B cell (primary cell): ENCODE results near the gene CACNA2D3. TPM values are rescaled to one million over a fixed set of nuclear protein-coding genes. Genes with fewer than 3 reads are reported as not detected.

Experiments
- ATAC-seq: fragments of 200-7000 bp; cut with Tn5 transposase; one replicate; pipeline ENCODE4 v1.10.0; 2021; ENCODE audit warnings: low read depth, mild to moderate bottlenecking, moderate number of reproducible peaks, moderate library complexity
- CTCF ChIA-PET: fragments of 350-600 bp; sonication (Branson Sonifier 250); formaldehyde crosslinking; loops from one replicate; lab custom pipeline; 2021; ENCODE audit warnings: antibody characterized with exemption, inconsistent platforms; lab: Charles Lee
- POLR2A ChIA-PET: fragments of 350-600 bp; sonication (Branson Sonifier 250); formaldehyde crosslinking; loops from one replicate; lab custom pipeline; 2021; ENCODE audit warnings: antibody characterized with exemption; lab: Charles Lee
- DNase-seq: peaks from one replicate; pipeline ENCODE4 v3.0.0; 2013
- H2AFZ ChIP-seq: 2 replicates; pipeline ENCODE4 v1.6.1; 2012; ENCODE audit warnings: mild to moderate bottlenecking, low read depth, low read length; ENCODE audit not compliant: insufficient read depth, poor library complexity, severe bottlenecking
- H3K27ac ChIP-seq, 2 donors: 1 replicate in 1 of 2; 2 replicates in 1 of 2; pipeline ENCODE4 v1.5.1; 2012 to 2013; ENCODE audit warnings: low read length in 2 of 2, mild to moderate bottlenecking in 2 of 2, moderate library complexity in 1 of 2
- H3K27me3 ChIP-seq, 4 experiments: fragments of 200-600 bp in 1 of 4; sonication (generic) in 1 of 4; replicated peaks in 1 of 4; 1 replicate in 2 of 4; 2 replicates in 2 of 4; pipeline versions ENCODE4 v1.6.1 to v1.7.0; 2013 to 2016; ENCODE audit warnings: low read length in 3 of 4, mild to moderate bottlenecking in 2 of 4, mixed read lengths in 1 of 4, moderate library complexity in 1 of 4; ENCODE audit not compliant: insufficient read depth in 4 of 4, control insufficient read depth in 3 of 4; ENCODE audit errors: control extremely low read depth in 1 of 4
- H3K36me3 ChIP-seq, 2 experiments: replicated peaks in 1 of 2; 1 replicate in 1 of 2; 2 replicates in 1 of 2; pipeline versions ENCODE4 v1.6.1 to v1.7.1; 2013; ENCODE audit warnings: low read length in 1 of 2; ENCODE audit not compliant: insufficient read depth in 2 of 2, control insufficient read depth in 1 of 2; ENCODE audit errors: control extremely low read depth in 1 of 2, extremely low read depth in 1 of 2
- H3K4me1 ChIP-seq, 2 donors: fragments of 200-600 bp in 1 of 2; sonication (generic) in 1 of 2; 1 replicate in 1 of 2; 2 replicates in 1 of 2; pipeline versions ENCODE4 v1.5.1 to v1.6.1; 2013 to 2017; ENCODE audit warnings: low read length in 2 of 2; ENCODE audit not compliant: control insufficient read depth in 2 of 2, insufficient read depth in 2 of 2
- H3K4me2 ChIP-seq: replicated peaks from 2 replicates; pipeline ENCODE3; 2012; ENCODE audit warnings: mild to moderate bottlenecking, low read depth, low read length; ENCODE audit not compliant: poor library complexity, severe bottlenecking
- H3K4me3 ChIP-seq, 5 experiments: fragments of 200-600 bp in 1 of 5; sonication (generic) in 1 of 5; 1 replicate in 3 of 5; 2 replicates in 2 of 5; pipeline versions ENCODE4 v1.5.1 to v1.7.0; 2011 to 2016; ENCODE audit warnings: low read length in 4 of 5, mild to moderate bottlenecking in 4 of 5, low read depth in 2 of 5, control low read depth in 1 of 5, moderate library complexity in 1 of 5; ENCODE audit not compliant: insufficient read depth in 1 of 5; ENCODE audit errors: control extremely low read depth in 1 of 5, extremely low read depth in 1 of 5
- H3K79me2 ChIP-seq: fragments of 200-600 bp; sonication (generic); one replicate; pipeline ENCODE4 v1.6.0; 2016; ENCODE audit warnings: low read length; ENCODE audit not compliant: control insufficient read depth, insufficient read depth
- H3K9ac ChIP-seq: fragments of 200-600 bp; sonication (generic); 2 replicates; pipeline ENCODE4 v1.6.1; 2017; ENCODE audit warnings: mild to moderate bottlenecking, low read length, moderate library complexity
- H3K9me3 ChIP-seq, 3 donors: one replicate each; pipeline versions ENCODE4 v1.6.1 to v1.7.1; 2013; ENCODE audit warnings: low read length in 2 of 3; ENCODE audit not compliant: control insufficient read depth in 2 of 3, insufficient read depth in 1 of 3; ENCODE audit errors: control extremely low read depth in 1 of 3
- H4K20me1 ChIP-seq: 2 replicates; pipeline ENCODE4 v1.6.0; 2012; ENCODE audit warnings: mild to moderate bottlenecking, low read length; ENCODE audit not compliant: insufficient read depth, control insufficient read depth, poor library complexity, severe bottlenecking
- H3K27ac Mint-ChIP-seq: one replicate; pipeline ENCODE4 v1.8.0; 2021; ENCODE audit warnings: mixed read lengths
- H3K27me3 Mint-ChIP-seq: one replicate; pipeline ENCODE4 v1.8.0; 2021; ENCODE audit warnings: mixed read lengths
- H3K4me1 Mint-ChIP-seq: one replicate; pipeline ENCODE4 v1.8.0; 2021; ENCODE audit warnings: mixed read lengths
- H3K4me3 Mint-ChIP-seq: one replicate; pipeline ENCODE4 v1.8.0; 2021; ENCODE audit warnings: mixed read lengths
- H3K9me3 Mint-ChIP-seq: one replicate; pipeline ENCODE4 v1.8.0; 2022; ENCODE audit warnings: mixed read lengths; ENCODE audit not compliant: insufficient read depth
- CTCF ChIP-seq: fragments of 200-600 bp; IDR thresholded peaks from one replicate; pipeline ENCODE4 v1.8.0; 2022; ENCODE audit warnings: antibody characterized with exemption, mild to moderate bottlenecking
- EZH2 ChIP-seq: IDR thresholded peaks from 2 replicates; pipeline ENCODE4 v1.6.1; 2012; ENCODE audit warnings: borderline replicate concordance, low read depth, mild to moderate bottlenecking, moderate library complexity, low read length; ENCODE audit not compliant: insufficient read depth, poor library complexity, severe bottlenecking
- WGBS: methylation state at CpG from one replicate; pipeline ENCODE4 v1.1.5; 2013; ENCODE audit warnings: missing lambda C conversion rate; ENCODE audit not compliant: insufficient coverage; 5-methylcytosine and 5-hydroxymethylcytosine counted together
- intact Hi-C: fragments of 100-400 bp; cut with micrococcal nuclease; formaldehyde crosslinking; loops from one replicate; pipeline ENCODE4 v1.10.0; 2022
- polyA plus RNA-seq: library from polyadenylated mRNA; depleted of rRNA; stranded (reverse); fragments of >200 nt; gene quantifications from 2 replicates; pipeline ENCODE4 v1.2.3, GENCODE V29; 2012
- total RNA-seq, 2 donors: library from RNA; stranded (reverse); fragments of 120-200 nt in 1 of 2; gene quantifications; 1 replicate in 1 of 2; 2 replicates in 1 of 2; pipeline versions ENCODE4 v1.2.3 to v1.2.4, GENCODE V29; 2013 to 2022

CACNA2D3 gene
- total and polyA plus RNA-seq, 2 donors (not counting 1 experiment from before 2014, with no cell fraction given), result not detected

- ChIA-PET CTCF (no interaction called here), POLR2A (no interaction called here)
- Histone ChIP-seq H2AFZ (no peak overlapping the region), H3K27me3 (no peaks in the 10 kb centered on the region), H3K4me3 (no peak overlapping the region), H3K4me2 (no peak overlapping the region), H3K4me1 (no peaks in the 10 kb centered on the region), H4K20me1 (no peaks in the 10 kb centered on the region), H3K79me2 (no peaks in the 10 kb centered on the region), H3K9ac (no peak overlapping the region), H3K27ac (no peak overlapping the region), H3K9me3 (peaks cover 0 to 16% (median 0%) of the 10 kb centered on the region in 3 donors), H3K36me3 (no peaks in the 10 kb centered on the region)
- intact Hi-C loops, result no loop called here
- WGBS, result no CpG with 5 or more reads among the region's 2 CpGs
- no peak for ATAC-seq
- no peak for DNase-seq
- no peaks in the 10 kb centered on the region for H3K4me1 Mint-ChIP-seq
- H3K27ac Mint-ChIP-seq, result no peak overlapping the region
- no peaks in the 10 kb centered on the region for H3K27me3 Mint-ChIP-seq
- TF ChIP-seq CTCF, result no peak
- H3K4me3 Mint-ChIP-seq, result no peak overlapping the region
- peaks cover 2% of the 10 kb centered on the region for H3K9me3 Mint-ChIP-seq
These were observed 391.7 kb downstream of the CACNA2D3 start for GRCh38 chr3:54514006-54514405.

GRCh38 chr3:54514416-54514815 is 392.1 kb downstream of the CACNA2D3 start:
- no peaks in the 10 kb centered on the region for H4K20me1 ChIP-seq
- DNase-seq (no peak), ATAC-seq (no peak)
- no peaks in the 10 kb centered on the region for H3K27me3 Mint-ChIP-seq
- 86% methylated on average over 6 of the region's 6 CpGs for WGBS
- no peak overlapping the region for H2AFZ ChIP-seq
- H3K4me3 Mint-ChIP-seq, result no peak overlapping the region
- peaks cover 0 to 18% (median 0%) of the 10 kb centered on the region in 3 donors for H3K9me3 ChIP-seq
- CTCF ChIA-PET, result no interaction called here
- H3K79me2 ChIP-seq, result no peaks in the 10 kb centered on the region
- no peak overlapping the region for H3K27ac Mint-ChIP-seq
- H3K27ac ChIP-seq, result no peak overlapping the region
- no peak overlapping the region for H3K4me3 ChIP-seq
- no peak overlapping the region for H3K9ac ChIP-seq
- peaks cover 2% of the 10 kb centered on the region for H3K9me3 Mint-ChIP-seq
- H3K36me3 ChIP-seq, result no peaks in the 10 kb centered on the region
- H3K27me3 ChIP-seq, result no peaks in the 10 kb centered on the region
- no peaks in the 10 kb centered on the region for H3K4me1 ChIP-seq
- H3K4me1 Mint-ChIP-seq, result no peaks in the 10 kb centered on the region
- POLR2A ChIA-PET, result no interaction called here
- intact Hi-C loops, result no loop called here
- no peak overlapping the region for H3K4me2 ChIP-seq
- TF ChIP-seq CTCF (no peak), EZH2 (no peak)
